ENCODE measurements around the gene ELMOD3.
"Not testable (repeated sequence)": the region's sequence is repeated elsewhere in the genome, so short reads cannot be mapped to it uniquely, and the experiment has no call there.

ELMOD3 gene

GRCh38 chr2:85405201-85406059 lies 50.9 kb downstream of the ELMOD3 start:
- peak; percentile 65 for DNase-seq

GRCh38 chr2:85409845-85410583 lies 55.4 kb downstream of the ELMOD3 start, which contains the start of gene CAPG:
CAPG (minus strand) TSS chr2:85410366; CDS start chr2:85402145, 8,221 bp downstream.
- DNase-seq, result peak; percentile 48

- DNase-seq, result no peak
Observed at GRCh38 chr2:85410584-85411404, 56.2 kb downstream of the ELMOD3 start.

GRCh38 chr2:85411405-85411748 lies 56.8 kb downstream of the ELMOD3 start:
- DNase-seq, result no peak

- DNase-seq, result no peak
Observed at GRCh38 chr2:85413592-85414420, 59.2 kb downstream of the ELMOD3 start.

- DNase-seq, result not testable (repeated sequence)
Observed at GRCh38 chr2:85414421-85414759, 59.8 kb downstream of the ELMOD3 start.

GRCh38 chr2:85414761-85415553 lies 60.4 kb downstream of the ELMOD3 start:
- DNase-seq, result no peak

GRCh38 chr2:85415980-85416650 lies 61.5 kb downstream of the ELMOD3 start:
- DNase-seq, result no peak

- peak; percentile 86 for DNase-seq
Observed at GRCh38 chr2:85418132-85419008, 63.8 kb downstream of the ELMOD3 start, which contains the start of gene SH2D6. SH2D6 (plus strand) TSS chr2:85418714; CDS start chr2:85429466, 10,752 bp downstream.

GRCh38 chr2:85419009-85419675 lies 64.6 kb downstream of the ELMOD3 start:
- no peak for DNase-seq

- peak; percentile 89 for DNase-seq
Observed at GRCh38 chr2:85420536-85421259, 66.1 kb downstream of the ELMOD3 start.

- no peak for DNase-seq
Observed at GRCh38 chr2:85421260-85422071, 66.9 kb downstream of the ELMOD3 start.

GRCh38 chr2:85422072-85422457 lies 67.5 kb downstream of the ELMOD3 start:
- no peak for DNase-seq

GRCh38 chr2:85423525-85423924 lies 69.0 kb downstream of the ELMOD3 start:
- no peak for DNase-seq

GRCh38 chr2:85425588-85425987 lies 71.0 kb downstream of the ELMOD3 start:
- no peak for DNase-seq

- no peak for DNase-seq
Observed at GRCh38 chr2:85427300-85427835, 72.8 kb downstream of the ELMOD3 start.

- no peak for DNase-seq
Observed at GRCh38 chr2:85428343-85428881, 73.8 kb downstream of the ELMOD3 start.
